ENCODE measurements around the gene AOPEP. TPM values are rescaled to one million over a fixed set of nuclear protein-coding genes. Genes with fewer than 3 reads are reported as not detected.

The AOPEP gene
- total RNA-seq (2021; ENCODE audit: unreplicated experiment) (36.4 TPM), Bru-seq, nascent RNA (percentile 85 among the genes with signal in this experiment), BruChase-seq, experiment 1, labeled RNA remaining after a 2-hour chase (percentile 66 among the genes with signal in this experiment), BruChase-seq, experiment 2, labeled RNA remaining after a 6-hour chase (percentile 66 among the genes with signal in this experiment)
- 29.7 TPM for polyA plus RNA-seq (2012; ENCODE audit: insufficient read length)
- long read RNA-seq, partial matches to known transcripts = 8 of 41 reads
- long read RNA-seq, other reads (novel, unspliced or antisense) = 30 of 41 reads

GRCh38 chr9:94726495-94727191 is at the start of gene AOPEP:
Gene AOPEP, plus strand, starts transcription at chr9:94726699. Its CDS starts 33,085 bp downstream, at chr9:94759784.
- intact Hi-C loops (cut with micrococcal nuclease; ENCODE audit: unreplicated experiment) = no loop called here

More at GRCh38 chr9:94726495-94727191, at the start of gene AOPEP:
- H3K4me1 ChIP-seq (ENCODE audit: control insufficient read depth, insufficient read depth, low read length) = peaks cover 12% of the 10 kb centered on the region
- no peaks in the 10 kb centered on the region for H3K9me3 ChIP-seq (ENCODE audit: control insufficient read depth, insufficient read depth, low read depth, low read length)
- ChIA-PET POLR2A (interaction anchor here (0.5 to 1.7 kb wide), 2 partner anchors 21 to 327 kb away, joined by 3 to 5 read pairs; no protein-coding TSS in a partner anchor), CTCF (interaction anchor here (0.6 kb wide), 1 partner anchor 402 kb away, joined by 4 read pairs; no protein-coding TSS in a partner anchor)
- peak within 1 kb of the TSS; percentile 80 for H3K27ac ChIP-seq (ENCODE audit: low read length)
- in situ Hi-C loops (cut with HindIII; ENCODE audit: low pct_unique_long_range_greater_than_20kb, low sequenced_read_pairs) = no loop called here
- no TSS peak for BruUV-seq (replicated peaks)
- H3K36me3 ChIP-seq (ENCODE audit: control insufficient read depth, insufficient read depth, low read length) = peaks cover 2% of the 10 kb centered on the region; the same call in 1 of the 2 replicates
- TF ChIP-seq SIN3A (IDR thresholded peaks at IDR 0.05; ENCODE audit: borderline replicate concordance, insufficient read depth, low read depth, low read length) (peak; percentile 89; the same call in 1 of the 2 replicates), CTCF (IDR thresholded peaks at IDR 0.05) (no peak), POLR2AphosphoS5 (IDR thresholded peaks at IDR 0.05; ENCODE audit: low read depth, low read length) (peak; percentile 38; the same call in 1 of the 2 replicates), REST (IDR thresholded peaks at IDR 0.05; ENCODE audit: insufficient read depth in 1 of 2, low read depth in 2 of 2, low read length in 1 of 2) (no peak), TCF7L2 (IDR thresholded peaks at IDR 0.05; ENCODE audit: low read depth, low read length) (peak; percentile 97)
- peak within 1 kb of the TSS; percentile 90 to 93 for H3K4me3 ChIP-seq (ENCODE audit: low read depth in 2 of 2, low read length in 2 of 2)
- DNase-seq (ENCODE audit: low read depth, low spot score) = peak; percentile 39
- ATAC-seq = peak; percentile 98
- H3K27me3 ChIP-seq (ENCODE audit: control insufficient read depth, insufficient read depth, low read length) = no peaks in the 10 kb centered on the region

Data from Panc1 (cell line).